ENCODE measurements around the gene CD151. TPM values are rescaled to one million over a fixed set of nuclear protein-coding genes. Genes with fewer than 3 reads are reported as not detected.

CD151 gene
- total and polyA plus RNA-seq, 3 experiments from 2014 or later, result 19.6 to 65.5 (median 61.2) TPM

- ChIA-PET POLR2A (no interaction called here), CTCF (no interaction called here)
- no peak for DNase-seq
- Mint-ChIP-seq H3K4me3 (no peak overlapping the region), H3K27ac (peak overlapping the region in 1 of 8 donors; percentile 46), H3K4me1 (no peaks in the 10 kb centered on the region), H3K9me3 (no peaks in the 10 kb centered on the region), H3K36me3 (peaks cover 0 to 4% (median 0%) of the 10 kb centered on the region in 3 donors), H3K27me3 (no peaks in the 10 kb centered on the region)
- no peak overlapping the region for H3K27ac ChIP-seq (ENCODE audit: low read depth, low read length)
- H3K4me1 ChIP-seq (ENCODE audit: insufficient read depth, low read length), result no peaks in the 10 kb centered on the region
- no peaks in the 10 kb centered on the region for H3K9me3 ChIP-seq (ENCODE audit: low read length)
- H3K36me3 ChIP-seq (ENCODE audit: insufficient read depth, low read length), result no peaks in the 10 kb centered on the region
- H3K27me3 ChIP-seq (ENCODE audit: insufficient read depth, low read length, poor library complexity, severe bottlenecking), result no peaks in the 10 kb centered on the region
- H3K4me3 ChIP-seq (ENCODE audit: low read length), result no peak overlapping the region
Observed at GRCh38 chr11:864898-865297, 32.1 kb downstream of the CD151 start.

- no peak overlapping the region for H3K4me3 Mint-ChIP-seq
- no peaks in the 10 kb centered on the region for H3K9me3 ChIP-seq (ENCODE audit: low read length)
- H3K36me3 ChIP-seq (ENCODE audit: insufficient read depth, low read length), result no peaks in the 10 kb centered on the region
- no peak overlapping the region for H3K27ac ChIP-seq (ENCODE audit: low read depth, low read length)
- ChIA-PET POLR2A (no interaction called here), CTCF (no interaction called here)
- DNase-seq, result no peak
- no peaks in the 10 kb centered on the region for H3K27me3 ChIP-seq (ENCODE audit: insufficient read depth, low read length, poor library complexity, severe bottlenecking)
- no peak overlapping the region for H3K4me3 ChIP-seq (ENCODE audit: low read length)
- H3K27me3 Mint-ChIP-seq, result no peaks in the 10 kb centered on the region
- H3K27ac Mint-ChIP-seq, result no peak overlapping the region
- H3K4me1 Mint-ChIP-seq, result no peaks in the 10 kb centered on the region
- H3K36me3 Mint-ChIP-seq, result peaks cover 0 to 4% (median 0%) of the 10 kb centered on the region in 3 donors
- no peaks in the 10 kb centered on the region for H3K9me3 Mint-ChIP-seq
- H3K4me1 ChIP-seq (ENCODE audit: insufficient read depth, low read length), result no peaks in the 10 kb centered on the region
Observed at GRCh38 chr11:865462-866430, 33.0 kb downstream of the CD151 start.

- H3K9me3 Mint-ChIP-seq, result no peaks in the 10 kb centered on the region
- no peak overlapping the region for H3K27ac Mint-ChIP-seq
- H3K4me3 Mint-ChIP-seq, result no peak overlapping the region
- DNase-seq, result no peak
- Histone ChIP-seq H3K4me3 (ENCODE audit: low read length) (no peak overlapping the region), H3K27ac (ENCODE audit: low read depth, low read length) (no peak overlapping the region), H3K9me3 (ENCODE audit: low read length) (no peaks in the 10 kb centered on the region), H3K4me1 (ENCODE audit: insufficient read depth, low read length) (no peaks in the 10 kb centered on the region), H3K27me3 (ENCODE audit: insufficient read depth, low read length, poor library complexity, severe bottlenecking) (no peaks in the 10 kb centered on the region), H3K36me3 (ENCODE audit: insufficient read depth, low read length) (no peaks in the 10 kb centered on the region)
- H3K27me3 Mint-ChIP-seq, result no peaks in the 10 kb centered on the region
- CTCF ChIA-PET, result no interaction called here
- no peaks in the 10 kb centered on the region for H3K4me1 Mint-ChIP-seq
- POLR2A ChIA-PET, result no interaction called here
- H3K36me3 Mint-ChIP-seq, result peaks cover 0 to 4% (median 0%) of the 10 kb centered on the region in 3 donors
Observed at GRCh38 chr11:866481-866880, 33.7 kb downstream of the CD151 start.

GRCh38 chr11:867856-868358 is 35.2 kb downstream of the CD151 start:
- no peaks in the 10 kb centered on the region for H3K4me1 Mint-ChIP-seq
- POLR2A ChIA-PET, result no interaction called here
- CTCF ChIA-PET, result interaction anchor here (1.0 kb wide), 1 partner anchor 19 kb away, joined by 4 read pairs; no protein-coding TSS in a partner anchor

GRCh38 chr11:868394-868793 is 35.6 kb downstream of the CD151 start:
- Mint-ChIP-seq H3K36me3 (peaks cover 0 to 4% (median 0%) of the 10 kb centered on the region in 3 donors), H3K27ac (no peak overlapping the region), H3K27me3 (no peaks in the 10 kb centered on the region), H3K9me3 (no peaks in the 10 kb centered on the region), H3K4me3 (no peak overlapping the region), H3K4me1 (no peaks in the 10 kb centered on the region)
- ChIA-PET POLR2A (no interaction called here), CTCF (interaction anchor here (1.0 kb wide), 1 partner anchor 20 kb away, joined by 4 read pairs; no protein-coding TSS in a partner anchor)
- Histone ChIP-seq H3K4me1 (ENCODE audit: insufficient read depth, low read length) (no peaks in the 10 kb centered on the region), H3K27ac (ENCODE audit: low read depth, low read length) (no peak overlapping the region), H3K36me3 (ENCODE audit: insufficient read depth, low read length) (no peaks in the 10 kb centered on the region), H3K4me3 (ENCODE audit: low read length) (no peak overlapping the region), H3K9me3 (ENCODE audit: low read length) (no peaks in the 10 kb centered on the region), H3K27me3 (ENCODE audit: insufficient read depth, low read length, poor library complexity, severe bottlenecking) (no peaks in the 10 kb centered on the region)
- no peak for DNase-seq

More at GRCh38 chr11:867856-868358, 35.2 kb downstream of the CD151 start:
- no peaks in the 10 kb centered on the region for H3K4me1 ChIP-seq (ENCODE audit: insufficient read depth, low read length)
- DNase-seq, result no peak
- Mint-ChIP-seq H3K9me3 (no peaks in the 10 kb centered on the region), H3K36me3 (peaks cover 0 to 4% (median 0%) of the 10 kb centered on the region in 3 donors), H3K27me3 (no peaks in the 10 kb centered on the region), H3K4me3 (no peak overlapping the region), H3K27ac (no peak overlapping the region)
- H3K9me3 ChIP-seq (ENCODE audit: low read length), result no peaks in the 10 kb centered on the region
- H3K27me3 ChIP-seq (ENCODE audit: insufficient read depth, low read length, poor library complexity, severe bottlenecking), result no peaks in the 10 kb centered on the region
- no peak overlapping the region for H3K27ac ChIP-seq (ENCODE audit: low read depth, low read length)
- no peaks in the 10 kb centered on the region for H3K36me3 ChIP-seq (ENCODE audit: insufficient read depth, low read length)
- H3K4me3 ChIP-seq (ENCODE audit: low read length), result no peak overlapping the region

GRCh38 chr11:868802-869201 is 36.0 kb downstream of the CD151 start:
- no peaks in the 10 kb centered on the region for H3K9me3 ChIP-seq (ENCODE audit: low read length)
- H3K4me3 Mint-ChIP-seq, result no peak overlapping the region
- no peak for DNase-seq
- H3K27ac Mint-ChIP-seq, result no peak overlapping the region
- no peaks in the 10 kb centered on the region for H3K27me3 ChIP-seq (ENCODE audit: insufficient read depth, low read length, poor library complexity, severe bottlenecking)
- H3K4me1 Mint-ChIP-seq, result no peaks in the 10 kb centered on the region
- no peak overlapping the region for H3K27ac ChIP-seq (ENCODE audit: low read depth, low read length)
- H3K4me1 ChIP-seq (ENCODE audit: insufficient read depth, low read length), result no peaks in the 10 kb centered on the region
- no peaks in the 10 kb centered on the region for H3K36me3 ChIP-seq (ENCODE audit: insufficient read depth, low read length)
- H3K4me3 ChIP-seq (ENCODE audit: low read length), result no peak overlapping the region
- H3K9me3 Mint-ChIP-seq, result no peaks in the 10 kb centered on the region
- ChIA-PET POLR2A (no interaction called here), CTCF (no interaction called here)
- peaks cover 0 to 8% (median 2%) of the 10 kb centered on the region in 3 donors for H3K36me3 Mint-ChIP-seq
- no peaks in the 10 kb centered on the region for H3K27me3 Mint-ChIP-seq

- POLR2A ChIA-PET, result no interaction called here
- H3K4me1 ChIP-seq (ENCODE audit: insufficient read depth, low read length), result no peaks in the 10 kb centered on the region
- Mint-ChIP-seq H3K4me1 (no peaks in the 10 kb centered on the region), H3K36me3 (peaks cover 0 to 10% (median 3%) of the 10 kb centered on the region in 3 donors), H3K27ac (no peak overlapping the region), H3K4me3 (no peak overlapping the region), H3K27me3 (no peaks in the 10 kb centered on the region), H3K9me3 (no peaks in the 10 kb centered on the region)
- CTCF ChIA-PET, result no interaction called here
- H3K36me3 ChIP-seq (ENCODE audit: insufficient read depth, low read length), result no peaks in the 10 kb centered on the region
- no peak overlapping the region for H3K27ac ChIP-seq (ENCODE audit: low read depth, low read length)
- H3K9me3 ChIP-seq (ENCODE audit: low read length), result no peaks in the 10 kb centered on the region
- DNase-seq, result no peak
- no peak overlapping the region for H3K4me3 ChIP-seq (ENCODE audit: low read length)
- H3K27me3 ChIP-seq (ENCODE audit: insufficient read depth, low read length, poor library complexity, severe bottlenecking), result no peaks in the 10 kb centered on the region
Observed at GRCh38 chr11:869399-870126, 36.8 kb downstream of the CD151 start.

- Mint-ChIP-seq H3K9me3 (no peaks in the 10 kb centered on the region), H3K4me1 (no peaks in the 10 kb centered on the region), H3K27me3 (no peaks in the 10 kb centered on the region), H3K27ac (no peak overlapping the region), H3K36me3 (peaks cover 0 to 12% (median 3%) of the 10 kb centered on the region in 3 donors), H3K4me3 (no peak overlapping the region)
- Histone ChIP-seq H3K27ac (ENCODE audit: low read depth, low read length) (no peak overlapping the region), H3K36me3 (ENCODE audit: insufficient read depth, low read length) (no peaks in the 10 kb centered on the region), H3K27me3 (ENCODE audit: insufficient read depth, low read length, poor library complexity, severe bottlenecking) (no peaks in the 10 kb centered on the region), H3K4me3 (ENCODE audit: low read length) (no peak overlapping the region), H3K4me1 (ENCODE audit: insufficient read depth, low read length) (no peaks in the 10 kb centered on the region), H3K9me3 (ENCODE audit: low read length) (no peaks in the 10 kb centered on the region)
- ChIA-PET POLR2A (no interaction called here), CTCF (no interaction called here)
- no peak for DNase-seq
Observed at GRCh38 chr11:870127-870413, 37.3 kb downstream of the CD151 start.
